Measurements from ENCODE around the gene LDAF1. TPM values are rescaled to one million over a fixed set of nuclear protein-coding genes. Genes with fewer than 3 reads are reported as not detected.
A peak's percentile ranks its signal among the peaks of the same experiment; 100 is the strongest.
"Not testable (repeated sequence)": the region's sequence is repeated elsewhere in the genome, so short reads cannot be mapped to it uniquely, and the experiment has no call there.

Gene LDAF1
- total and polyA plus RNA-seq, 5 experiments from 2014 or later = 8.3 to 16.7 (median 13.1) TPM

DNA sequence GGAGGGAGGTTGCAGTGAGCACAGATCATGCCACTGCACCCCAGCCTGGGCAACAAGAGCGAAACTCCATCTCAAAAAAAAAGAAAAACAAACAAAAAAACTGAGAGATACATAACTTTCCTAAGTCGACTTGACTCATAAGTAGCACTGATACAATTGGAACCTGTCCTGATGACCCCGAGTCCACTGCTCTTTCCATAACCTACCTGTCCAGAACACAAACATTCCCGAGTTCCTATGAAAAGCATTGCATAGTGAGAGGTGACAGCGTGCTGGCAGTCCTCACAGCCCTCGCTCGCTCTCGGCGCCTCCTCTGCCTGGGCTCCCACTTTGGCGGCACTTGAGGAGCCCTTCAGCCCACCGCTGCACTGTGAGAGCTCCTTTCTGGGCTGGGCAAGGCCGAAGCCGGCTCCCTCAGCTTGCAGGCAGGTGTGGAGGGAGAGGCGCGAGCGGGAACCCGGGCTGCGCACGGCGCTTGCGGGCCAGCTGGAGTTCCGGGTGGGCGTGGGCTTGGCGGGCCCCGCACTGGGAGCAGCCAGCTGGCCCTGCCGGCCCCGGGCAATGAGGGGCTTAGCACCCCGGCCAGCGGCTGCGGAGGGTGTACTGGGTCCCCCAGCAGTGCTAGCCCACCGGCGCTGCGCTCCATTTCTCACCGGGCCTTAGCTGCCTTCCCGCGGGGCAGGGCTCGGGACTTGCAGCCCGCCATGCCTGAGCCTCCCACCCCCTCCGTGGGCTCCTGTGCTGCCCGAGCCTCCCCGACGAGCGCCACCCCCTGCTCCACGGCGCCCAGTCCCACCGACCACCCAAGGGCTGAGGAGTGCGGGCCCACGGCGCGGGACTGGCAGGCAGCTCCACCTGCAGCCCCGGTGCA, 6.1 kb upstream of the LDAF1 start:
- H3K27ac Mint-ChIP-seq, H3K4me1 Mint-ChIP-seq, DNase-seq, ATAC-seq, POLR2A ChIA-PET, H3K36me3 Mint-ChIP-seq, H3K9me3 Mint-ChIP-seq: not testable (repeated sequence)
- Mint-ChIP-seq H3K27me3 (peaks cover 4 to 24% (median 12%) of the 10 kb centered on the region in 5 donors), H3K4me3 (peak overlapping the region in 1 of 10 donors; percentile 48)

- ATAC-seq, H3K36me3 Mint-ChIP-seq, H3K9me3 Mint-ChIP-seq, POLR2A ChIA-PET, DNase-seq, H3K4me3 Mint-ChIP-seq: not testable (repeated sequence)
- H3K4me1 Mint-ChIP-seq = peaks cover 2 to 11% (median 6%) of the 10 kb centered on the region in 4 donors
- peaks cover 3 to 16% (median 10%) of the 10 kb centered on the region in 5 donors for H3K27me3 Mint-ChIP-seq
- peak overlapping the region in 1 of 10 donors; percentile 78 for H3K27ac Mint-ChIP-seq
These were observed 5.2 kb upstream of the LDAF1 start for GRCh38 chr16:21153124-21153729.

GRCh38 chr16:21156011-21156410, 2.5 kb upstream of the LDAF1 start:
- ATAC-seq, H3K27me3 Mint-ChIP-seq, H3K27ac Mint-ChIP-seq, H3K4me3 Mint-ChIP-seq, DNase-seq, H3K36me3 Mint-ChIP-seq, H3K9me3 Mint-ChIP-seq, POLR2A ChIA-PET: not testable (repeated sequence)
- peaks cover 7 to 22% (median 19%) of the 10 kb centered on the region in 4 donors for H3K4me1 Mint-ChIP-seq

DNA sequence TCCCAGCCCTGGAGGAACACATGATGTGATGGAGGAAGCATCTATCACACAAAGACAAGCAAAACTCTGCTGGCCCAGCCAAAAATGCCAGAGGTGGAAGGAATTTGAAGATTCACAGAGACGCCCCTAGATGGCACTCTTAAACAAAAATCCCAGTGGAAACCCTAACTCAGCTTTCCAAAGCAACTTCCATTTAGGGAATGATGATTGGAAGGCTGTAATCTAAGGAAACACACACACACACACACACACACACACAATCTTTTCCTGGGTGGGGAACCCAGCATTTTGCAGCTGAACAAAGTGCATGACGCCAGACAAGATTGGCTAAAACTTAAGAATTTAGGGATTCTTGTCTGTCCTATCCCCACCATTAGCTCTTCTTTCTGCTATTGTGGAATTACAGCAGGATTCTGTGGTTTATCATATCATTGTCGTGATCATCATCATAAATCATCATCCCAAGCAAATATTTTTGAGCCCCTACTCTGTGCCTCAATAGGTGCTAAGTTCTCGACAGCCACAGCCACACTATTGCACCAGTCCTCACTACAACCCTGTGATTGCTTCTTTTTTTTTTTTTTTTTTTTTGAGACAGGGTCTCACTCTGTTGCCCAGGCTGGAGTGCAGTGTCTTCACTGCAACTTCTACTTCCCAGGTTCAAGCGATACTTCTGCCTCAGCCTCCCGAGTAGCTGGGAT, 1.6 kb upstream of the LDAF1 start:
- peaks cover 7 to 22% (median 19%) of the 10 kb centered on the region in 4 donors for H3K4me1 Mint-ChIP-seq
- peaks cover 0 to 9% (median 0%) of the 10 kb centered on the region in 3 donors for H3K36me3 Mint-ChIP-seq
- peak overlapping the region in 1 of 10 donors; percentile 20 for H3K27ac Mint-ChIP-seq
- POLR2A ChIA-PET = interaction anchor here (0.6 kb wide), 1 partner anchor 397 kb away, joined by 6 read pairs; no protein-coding TSS in a partner anchor
- H3K27me3 Mint-ChIP-seq = no peaks in the 10 kb centered on the region
- DNase-seq (peak in 1 of 10 donors; percentile 9), ATAC-seq (no peak)
- peak overlapping the region in 6 of 10 donors; percentile 18 to 94 (median 44) for H3K4me3 Mint-ChIP-seq
- H3K9me3 Mint-ChIP-seq = no peaks in the 10 kb centered on the region

DNA sequence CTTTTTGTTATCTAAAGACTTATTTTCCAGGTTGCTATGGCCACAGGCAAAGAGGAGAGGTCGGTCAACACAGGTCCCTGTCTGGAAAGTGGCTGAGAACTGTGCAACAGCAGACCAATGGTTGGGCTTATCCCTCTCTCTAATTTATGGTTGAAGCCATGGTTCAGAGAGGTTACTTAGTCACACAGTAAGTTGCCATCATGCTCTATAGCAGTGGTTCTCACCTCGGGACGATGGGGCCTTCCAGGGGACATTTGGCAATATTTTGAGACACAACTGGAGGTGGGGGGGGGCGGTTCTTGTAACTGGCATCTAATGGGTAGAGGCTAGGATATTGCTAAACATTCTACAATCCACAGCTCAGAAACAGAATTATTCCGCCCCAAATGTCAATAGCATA, 842 bp upstream of the LDAF1 start:
- ATAC-seq = no peak
- Mint-ChIP-seq H3K4me3 (peak overlapping the region; percentile 86 to 96 (median 90)), H3K36me3 (peaks cover 0 to 13% (median 0%) of the 10 kb centered on the region in 3 donors), H3K27ac (peak overlapping the region in 5 of 10 donors; percentile 58 to 81 (median 80)), H3K4me1 (peaks cover 7 to 24% (median 19%) of the 10 kb centered on the region in 4 donors), H3K9me3 (no peaks in the 10 kb centered on the region), H3K27me3 (no peaks in the 10 kb centered on the region)
- no peak for DNase-seq
- POLR2A ChIA-PET = no interaction called here

GRCh38 chr16:21159281-21159951, 942 bp downstream of the LDAF1 start:
- Mint-ChIP-seq H3K27me3 (no peaks in the 10 kb centered on the region), H3K27ac (peak overlapping the region in 7 of 10 donors; percentile 25 to 90 (median 75)), H3K9me3 (no peaks in the 10 kb centered on the region), H3K36me3 (peaks cover 0 to 22% (median 0%) of the 10 kb centered on the region in 3 donors), H3K4me1 (peaks cover 7 to 27% (median 22%) of the 10 kb centered on the region in 4 donors), H3K4me3 (peak overlapping the region; percentile 86 to 96 (median 90))
- ATAC-seq (peak in 1 of 2 donors; percentile 22), DNase-seq (peak in 6 of 10 donors; percentile 6 to 65 (median 12))
- POLR2A ChIA-PET = no interaction called here

- Mint-ChIP-seq H3K4me1 (peaks cover 7 to 27% (median 22%) of the 10 kb centered on the region in 4 donors), H3K27me3 (no peaks in the 10 kb centered on the region), H3K36me3 (peaks cover 0 to 28% (median under 1%) of the 10 kb centered on the region in 3 donors), H3K27ac (peak overlapping the region in 3 of 10 donors; percentile 21 to 61 (median 34)), H3K9me3 (no peaks in the 10 kb centered on the region), H3K4me3 (peak overlapping the region in 2 of 10 donors; percentile 40 to 43)
- POLR2A ChIA-PET = no interaction called here
- DNase-seq (no peak), ATAC-seq (no peak)
These were observed 1.8 kb downstream of the LDAF1 start for GRCh38 chr16:21160276-21160675.

DNA sequence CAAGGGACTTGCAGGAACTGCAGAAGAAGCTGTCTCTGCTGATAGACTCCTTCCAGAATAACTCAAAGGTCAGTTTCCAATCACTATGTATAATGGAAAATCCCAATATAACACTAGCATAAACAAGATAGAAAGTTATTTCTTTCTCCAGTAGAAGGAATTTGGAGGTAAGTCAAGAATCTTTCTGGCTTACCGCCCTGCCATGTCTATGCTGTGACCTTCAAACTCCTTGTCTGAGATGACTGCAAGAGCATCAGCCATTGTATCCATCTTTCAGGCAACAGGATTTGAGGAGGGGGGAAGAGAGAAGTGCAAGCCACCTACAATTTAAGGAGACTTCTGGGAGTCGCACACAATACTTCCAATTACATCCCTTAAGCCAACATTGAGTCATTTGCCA, 2.7 kb downstream of the LDAF1 start:
- no peak for DNase-seq
- no peak overlapping the region for H3K4me3 Mint-ChIP-seq
- no peaks in the 10 kb centered on the region for H3K9me3 Mint-ChIP-seq
- POLR2A ChIA-PET = no interaction called here
- H3K27ac Mint-ChIP-seq = peak overlapping the region in 2 of 10 donors; percentile 22 to 24
- no peak for ATAC-seq
- H3K36me3 Mint-ChIP-seq = peaks cover 0 to 31% (median 2%) of the 10 kb centered on the region in 3 donors
- H3K27me3 Mint-ChIP-seq = no peaks in the 10 kb centered on the region
- peaks cover 7 to 27% (median 22%) of the 10 kb centered on the region in 4 donors for H3K4me1 Mint-ChIP-seq

DNA sequence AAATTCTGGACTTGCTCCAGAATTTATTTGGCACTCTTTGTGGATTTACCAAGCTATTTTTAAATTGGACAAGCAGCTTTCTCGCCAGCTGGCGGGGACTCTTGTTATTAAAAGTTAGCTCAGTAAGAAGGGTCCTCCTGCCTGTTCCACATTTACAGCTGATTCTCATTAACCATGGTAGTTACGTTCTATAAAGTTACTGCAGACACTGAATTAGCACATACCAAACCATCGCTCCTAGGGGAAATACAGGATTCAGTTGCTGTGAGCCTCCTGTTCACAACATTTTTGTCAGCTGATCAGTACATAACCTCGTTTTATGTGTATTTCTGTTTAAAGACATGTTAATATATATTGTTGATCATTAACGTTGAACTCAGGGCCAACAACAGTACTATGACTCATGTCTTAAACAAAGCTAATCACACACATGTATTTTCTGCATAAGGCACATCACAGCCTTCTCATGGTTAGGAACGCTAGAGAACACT, 4.2 kb downstream of the LDAF1 start:
- no peaks in the 10 kb centered on the region for H3K9me3 Mint-ChIP-seq
- peaks cover 2 to 35% (median 5%) of the 10 kb centered on the region in 3 donors for H3K36me3 Mint-ChIP-seq
- no peak overlapping the region for H3K4me3 Mint-ChIP-seq
- no peak for ATAC-seq
- no peaks in the 10 kb centered on the region for H3K27me3 Mint-ChIP-seq
- DNase-seq = no peak
- H3K27ac Mint-ChIP-seq = no peak overlapping the region
- POLR2A ChIA-PET = no interaction called here
- H3K4me1 Mint-ChIP-seq = peaks cover 9 to 24% (median 19%) of the 10 kb centered on the region in 4 donors

GRCh38 chr16:21163576-21163975, 5.1 kb downstream of the LDAF1 start:
- ATAC-seq = no peak
- DNase-seq = no peak
- Mint-ChIP-seq H3K4me3 (no peak overlapping the region), H3K36me3 (peaks cover 2 to 35% (median 5%) of the 10 kb centered on the region in 3 donors), H3K27me3 (no peaks in the 10 kb centered on the region), H3K4me1 (peaks cover 9 to 18% (median 12%) of the 10 kb centered on the region in 4 donors), H3K27ac (peak overlapping the region in 2 of 10 donors; percentile 30 to 51), H3K9me3 (no peaks in the 10 kb centered on the region)
- POLR2A ChIA-PET = no interaction called here

GRCh38 chr16:21164521-21165168, 6.2 kb downstream of the LDAF1 start:
- DNase-seq (no peak), ATAC-seq (no peak)
- POLR2A ChIA-PET = no interaction called here
- Mint-ChIP-seq H3K27me3 (no peaks in the 10 kb centered on the region), H3K4me3 (no peak overlapping the region), H3K4me1 (peaks cover 4 to 9% (median 6%) of the 10 kb centered on the region in 4 donors), H3K27ac (no peak overlapping the region), H3K9me3 (no peaks in the 10 kb centered on the region), H3K36me3 (peaks cover 2 to 35% (median 5%) of the 10 kb centered on the region in 3 donors)
